Sigmoid colon (tissue), 7 donors: ENCODE measurements around the gene ZNF485. TPM values are rescaled to one million over a fixed set of nuclear protein-coding genes. Genes with fewer than 3 reads are reported as not detected.
"Not testable (repeated sequence)": the region's sequence is repeated elsewhere in the genome, so short reads cannot be mapped to it uniquely, and the experiment has no call there.

Source experiments
- DNase-seq: peaks from one replicate; pipeline ENCODE4 v3.0.0-alpha.2; 2019
- H3K27ac ChIP-seq, 4 donors: fragments of 200-600 bp; sonication (generic); one replicate each; pipeline ENCODE4 v1.5.1; 2016 to 2019; ENCODE audit warnings: mild to moderate bottlenecking in 1 of 4
- H3K27me3 ChIP-seq, 3 donors: fragments of 200-600 bp; sonication (generic); one replicate each; pipeline ENCODE4 v1.5.1; 2019; ENCODE audit warnings: mild to moderate bottlenecking in 1 of 3
- H3K36me3 ChIP-seq, 4 donors: fragments of 200-600 bp; sonication (generic); one replicate each; pipeline ENCODE4 v1.5.1; 2016 to 2019
- H3K4me1 ChIP-seq, 4 donors: fragments of 200-600 bp; sonication (generic); one replicate each; pipeline ENCODE4 v1.5.1; 2017 to 2019
- H3K4me3 ChIP-seq, 4 donors: fragments of 200-600 bp; sonication (generic); one replicate each; pipeline ENCODE4 v1.5.1; 2017 to 2019; ENCODE audit warnings: mild to moderate bottlenecking in 2 of 4, moderate library complexity in 1 of 4
- H3K9me3 ChIP-seq, 4 donors: fragments of 200-600 bp in 3 of 4; sonication (generic) in 3 of 4; one replicate each; pipeline versions ENCODE4 v1.5.1 to v1.6.1; 2013 to 2019
- CTCF ChIP-seq, 4 experiments: fragments of 450-650 bp in 3 of 4; fragments of 200-600 bp in 1 of 4; IDR thresholded peaks; one replicate each; pipeline ENCODE4 v1.5.1; 2016 to 2019; ENCODE audit warnings: antibody characterized with exemption in 4 of 4, mild to moderate bottlenecking in 3 of 4, moderate library complexity in 2 of 4
- EP300 ChIP-seq, 4 donors: sonication (generic); formaldehyde crosslinking; IDR thresholded peaks; one replicate each; pipeline ENCODE4 v1.6.1; 2017; ENCODE audit warnings: antibody characterized with exemption in 4 of 4
- POLR2A ChIP-seq, 2 donors: fragments of 450-650 bp; IDR thresholded peaks; one replicate each; pipeline ENCODE4 v1.6.1; 2016; ENCODE audit warnings: antibody characterized with exemption in 2 of 2, mild to moderate bottlenecking in 2 of 2, moderate library complexity in 2 of 2
- POLR2AphosphoS5 ChIP-seq, 4 donors: sonication (generic); formaldehyde crosslinking; IDR thresholded peaks; one replicate each; pipeline ENCODE4 v1.6.1; 2017; ENCODE audit warnings: antibody characterized with exemption in 4 of 4
- WGBS, 2 donors: extraction: QIAGEN DNeasy Blood & Tissue Kit; methylation state at CpG; one replicate each; pipeline ENCODE4 v1.1.7; 2013; 5-methylcytosine and 5-hydroxymethylcytosine counted together
- intact Hi-C: fragments of 100-400 bp; cut with DNase I; formaldehyde crosslinking; loops from one replicate; pipeline ENCODE4 v1.15.1; 2023
- polyA plus RNA-seq, 3 donors: library from polyadenylated mRNA; stranded (reverse); fragments of 200-250 nt; gene quantifications; one replicate each; pipeline ENCODE4 v1.2.3, GENCODE V29; 2013
- total RNA-seq, 4 donors: library from RNA; depleted of rRNA; stranded (reverse); fragments of >200 nt; gene quantifications; one replicate each; pipeline ENCODE4 v1.1.0, GENCODE V29; 2016
- donor health status: healthy with polysubstance abuse.
- donor health status: Bipolar disorder and iron deficiency.
- donor health status: healthy.

ZNF485 gene
- total and polyA plus RNA-seq, 7 donors, result 0.46 to 3.8 (median 2.5) TPM

- H3K27ac ChIP-seq, result no peak overlapping the region
- no peaks in the 10 kb centered on the region for H3K36me3 ChIP-seq
Measured at GRCh38 chr10:43598446-43598845, 7.8 kb upstream of the ZNF485 start.

GRCh38 chr10:43599333-43599732, 6.9 kb upstream of the ZNF485 start:
- Histone ChIP-seq H3K4me1 (no peaks in the 10 kb centered on the region), H3K4me3 (no peak overlapping the region), H3K27me3 (no peaks in the 10 kb centered on the region), H3K27ac (no peak overlapping the region), H3K36me3 (no peaks in the 10 kb centered on the region), H3K9me3 (no peaks in the 10 kb centered on the region)
- TF ChIP-seq EP300 (IDR thresholded peaks at IDR 0.05), result no peak
- TF ChIP-seq POLR2A (IDR thresholded peaks at IDR 0.05), result no peak
- no peak for TF ChIP-seq POLR2AphosphoS5 (IDR thresholded peaks at IDR 0.05)
- no peak for TF ChIP-seq CTCF (IDR thresholded peaks at IDR 0.05)
- no peak for DNase-seq
- intact Hi-C loops, result no loop called here
- 70 to 85% methylated on average over 2 of the region's 2 CpGs for WGBS, 2 donors

More at GRCh38 chr10:43598446-43598845, 7.8 kb upstream of the ZNF485 start:
- intact Hi-C loops, result no loop called here
- Histone ChIP-seq H3K4me1 (no peaks in the 10 kb centered on the region), H3K9me3 (no peaks in the 10 kb centered on the region), H3K27me3 (no peaks in the 10 kb centered on the region), H3K4me3 (no peak overlapping the region)
- peak; percentile 79 for DNase-seq
- no peak for TF ChIP-seq EP300 (IDR thresholded peaks at IDR 0.05)
- TF ChIP-seq POLR2A (IDR thresholded peaks at IDR 0.05), result no peak
- TF ChIP-seq CTCF (IDR thresholded peaks at IDR 0.05), result no peak
- TF ChIP-seq POLR2AphosphoS5 (IDR thresholded peaks at IDR 0.05), result no peak
- WGBS, 2 donors, result 71 to 78% methylated on average over 2 of the region's 2 CpGs

- H3K36me3 ChIP-seq, H3K27me3 ChIP-seq, H3K4me1 ChIP-seq, DNase-seq, H3K4me3 ChIP-seq, H3K9me3 ChIP-seq, H3K27ac ChIP-seq, intact Hi-C loops: not testable (repeated sequence)
- WGBS, 2 donors, result 89 to 94% methylated on average over 6 of the region's 6 CpGs
Measured at GRCh38 chr10:43601576-43601975, 4.7 kb upstream of the ZNF485 start.

GRCh38 chr10:43605850-43606322, 352 bp upstream of the ZNF485 start:
- peak overlapping the region; percentile 68 to 92 (median 85) for H3K4me3 ChIP-seq
- H3K4me1 ChIP-seq, result peaks cover 0 to 13% (median 8%) of the 10 kb centered on the region in 4 donors
- H3K9me3 ChIP-seq, result no peaks in the 10 kb centered on the region
- intact Hi-C loops, result loop anchor here (1.0 to 5.0 kb wide), 2 partner anchors 34 to 42 kb away; partner anchors contain the start of genes ZNF239 and ZNF32
- H3K27ac ChIP-seq, result peak overlapping the region in 3 of 4 donors; percentile 62 to 77 (median 65)
- no peak for DNase-seq
- TF ChIP-seq POLR2AphosphoS5 (IDR thresholded peaks at IDR 0.05) (no peak), EP300 (IDR thresholded peaks at IDR 0.05) (no peak), POLR2A (IDR thresholded peaks at IDR 0.05) (no peak), CTCF (IDR thresholded peaks at IDR 0.05) (no peak)
- 61 to 68% methylated on average over 12 of the region's 12 CpGs for WGBS, 2 donors
- H3K27me3 ChIP-seq, result no peaks in the 10 kb centered on the region
- peaks cover 0 to 21% (median 0%) of the 10 kb centered on the region in 4 donors for H3K36me3 ChIP-seq

- DNase-seq, result no peak
- peaks cover 0 to 30% (median 3%) of the 10 kb centered on the region in 4 donors for H3K36me3 ChIP-seq
- TF ChIP-seq EP300 (IDR thresholded peaks at IDR 0.05) (no peak), POLR2A (IDR thresholded peaks at IDR 0.05) (no peak)
- H3K27ac ChIP-seq, result peak overlapping the region in 1 of 4 donors; percentile 77
- peaks cover 0 to 13% (median 8%) of the 10 kb centered on the region in 4 donors for H3K4me1 ChIP-seq
- H3K4me3 ChIP-seq, result peak overlapping the region in 3 of 4 donors; percentile 68 to 90 (median 80)
- H3K9me3 ChIP-seq, result no peaks in the 10 kb centered on the region
- intact Hi-C loops, result loop anchor here (5.0 kb wide), 1 partner anchor 35 kb away; the partner anchor contains the start of gene ZNF239
- 31 to 68% methylated on average over 10 of the region's 10 CpGs for WGBS, 2 donors
- no peaks in the 10 kb centered on the region for H3K27me3 ChIP-seq
Measured at GRCh38 chr10:43607199-43607573, 948 bp downstream of the ZNF485 start.

GRCh38 chr10:43610636-43611035, 4.4 kb downstream of the ZNF485 start:
- Histone ChIP-seq H3K4me3 (no peak overlapping the region), H3K36me3 (peaks cover 0 to 55% (median 3%) of the 10 kb centered on the region in 4 donors), H3K27ac (no peak overlapping the region), H3K4me1 (peaks cover 0 to 13% (median 8%) of the 10 kb centered on the region in 4 donors), H3K27me3 (no peaks in the 10 kb centered on the region), H3K9me3 (no peaks in the 10 kb centered on the region)
- no peak for DNase-seq
- TF ChIP-seq CTCF (IDR thresholded peaks at IDR 0.05) (no peak), POLR2A (IDR thresholded peaks at IDR 0.05) (no peak), EP300 (IDR thresholded peaks at IDR 0.05) (no peak)
- intact Hi-C loops, result no loop called here
